OCI-LY7 (cell line): Measurements from ENCODE around the gene KIAA0232. TPM values are rescaled to one million over a fixed set of nuclear protein-coding genes. Genes with fewer than 3 reads are reported as not detected.

Experiments
- BruUV-seq: library from RNA; stranded (reverse); fragments of 400-500 nt; replicated peaks from 2 replicates; lab custom pipeline; 2021; lab: Mats Ljungman, UMichigan
- CTCF ChIA-PET: fragments of 300-600 bp; sonication (Branson Sonifier 250); formaldehyde crosslinking; loops from one replicate; lab custom pipeline; 2022; ENCODE audit warnings: antibody characterized with exemption; ENCODE audit not compliant: unreplicated experiment; lab: Charles Lee
- POLR2A ChIA-PET: fragments of 300-600 bp; sonication (Branson Sonifier 250); formaldehyde crosslinking; loops from one replicate; lab custom pipeline; 2022; ENCODE audit warnings: antibody characterized with exemption; lab: Charles Lee
- DNase-seq: peaks from one replicate; pipeline ENCODE4 v3.0.0-alpha.2; 2015; ENCODE audit warnings: low spot score
- H2AFZ ChIP-seq: fragments of 200-600 bp; sonication (generic), shearing (Covaris generic); 2 replicates; pipeline ENCODE4 v1.6.1; 2014; ENCODE audit warnings: mild to moderate bottlenecking, antibody characterized with exemption, low read length, moderate library complexity
- H3K27ac ChIP-seq: fragments of 200-600 bp; sonication (generic); 2 replicates; pipeline ENCODE4 v1.5.1; 2014; ENCODE audit warnings: mixed run types, low read depth, mild to moderate bottlenecking, moderate library complexity, low read length, inconsistent platforms; ENCODE audit not compliant: poor library complexity, severe bottlenecking
- H3K36me3 ChIP-seq: fragments of 200-600 bp; sonication (generic); 2 replicates; pipeline ENCODE4 v1.6.1; 2014; ENCODE audit warnings: mild to moderate bottlenecking, antibody characterized with exemption, low read length, moderate library complexity, mixed read lengths; ENCODE audit not compliant: insufficient read depth
- H3K4me1 ChIP-seq: fragments of 200-600 bp; sonication (generic); 2 replicates; pipeline ENCODE4 v1.5.1; 2014; ENCODE audit warnings: mild to moderate bottlenecking, low read length; ENCODE audit not compliant: insufficient read depth, poor library complexity, severe bottlenecking
- H3K4me2 ChIP-seq: fragments of 200-600 bp; sonication (generic); 2 replicates; pipeline ENCODE4 v1.6.1; 2014; ENCODE audit warnings: mild to moderate bottlenecking, low read length
- H3K4me3 ChIP-seq: fragments of 200-600 bp; sonication (generic); 2 replicates; pipeline ENCODE4 v1.5.1; 2014; ENCODE audit warnings: mild to moderate bottlenecking, low read depth, low read length; ENCODE audit not compliant: poor library complexity, severe bottlenecking
- H3K79me2 ChIP-seq: fragments of 200-600 bp; sonication (generic); 2 replicates; pipeline ENCODE4 v1.6.1; 2016; ENCODE audit warnings: low read depth, mild to moderate bottlenecking, low read length, moderate library complexity, mixed read lengths; ENCODE audit not compliant: insufficient read depth
- H3K9me2 ChIP-seq: fragments of 200-600 bp; sonication (generic); 2 replicates; pipeline ENCODE4 v1.6.1; 2016; ENCODE audit warnings: mild to moderate bottlenecking, low read length, mixed read lengths; ENCODE audit not compliant: insufficient read depth
- H3K9me3 ChIP-seq: fragments of 200-600 bp; sonication (generic); 2 replicates; pipeline ENCODE4 v1.6.1; 2014; ENCODE audit warnings: mild to moderate bottlenecking, mixed run types, low read length, mixed read lengths
- H4K20me1 ChIP-seq: fragments of 200-600 bp; sonication (generic); 2 replicates; pipeline ENCODE4 v1.6.1; 2014; ENCODE audit warnings: mild to moderate bottlenecking, antibody characterized with exemption, low read length, moderate library complexity, mixed read lengths; ENCODE audit not compliant: insufficient read depth
- EZH2phosphoT487 ChIP-seq: fragments of 200-600 bp; sonication (generic); IDR thresholded peaks from 2 replicates; pipeline ENCODE4 v1.6.1; 2018; ENCODE audit warnings: low read depth, borderline replicate concordance, mild to moderate bottlenecking, mixed run types, antibody characterized with exemption, low read length, moderate library complexity, mixed read lengths
- intact Hi-C: fragments of 100-400 bp; cut with micrococcal nuclease; formaldehyde crosslinking; loops from one replicate; pipeline ENCODE4 v1.10.0; 2022; ENCODE audit not compliant: unreplicated experiment
- total RNA-seq, 2 experiments: library from RNA; depleted of rRNA in 1 of 2; stranded (reverse); fragments of >200 nt in 1 of 2; shearing (Covaris generic) in 1 of 2; gene quantifications; 2 replicates each; pipeline ENCODE4 v1.2.3, GENCODE V29; 2014 to 2022
- TF ChIP-seq, protein P1 (sequence below): fragments of 200-600 bp; sonication (generic); conservative IDR thresholded peaks from 2 replicates; pipeline ENCODE4 v1.5.1; 2014; ENCODE audit warnings: mild to moderate bottlenecking, antibody characterized with exemption, low read length, moderate library complexity, mixed read lengths

The KIAA0232 gene
- total RNA-seq, 2 experiments from 2014 or later: 7.5 to 13.5 TPM

DNA sequence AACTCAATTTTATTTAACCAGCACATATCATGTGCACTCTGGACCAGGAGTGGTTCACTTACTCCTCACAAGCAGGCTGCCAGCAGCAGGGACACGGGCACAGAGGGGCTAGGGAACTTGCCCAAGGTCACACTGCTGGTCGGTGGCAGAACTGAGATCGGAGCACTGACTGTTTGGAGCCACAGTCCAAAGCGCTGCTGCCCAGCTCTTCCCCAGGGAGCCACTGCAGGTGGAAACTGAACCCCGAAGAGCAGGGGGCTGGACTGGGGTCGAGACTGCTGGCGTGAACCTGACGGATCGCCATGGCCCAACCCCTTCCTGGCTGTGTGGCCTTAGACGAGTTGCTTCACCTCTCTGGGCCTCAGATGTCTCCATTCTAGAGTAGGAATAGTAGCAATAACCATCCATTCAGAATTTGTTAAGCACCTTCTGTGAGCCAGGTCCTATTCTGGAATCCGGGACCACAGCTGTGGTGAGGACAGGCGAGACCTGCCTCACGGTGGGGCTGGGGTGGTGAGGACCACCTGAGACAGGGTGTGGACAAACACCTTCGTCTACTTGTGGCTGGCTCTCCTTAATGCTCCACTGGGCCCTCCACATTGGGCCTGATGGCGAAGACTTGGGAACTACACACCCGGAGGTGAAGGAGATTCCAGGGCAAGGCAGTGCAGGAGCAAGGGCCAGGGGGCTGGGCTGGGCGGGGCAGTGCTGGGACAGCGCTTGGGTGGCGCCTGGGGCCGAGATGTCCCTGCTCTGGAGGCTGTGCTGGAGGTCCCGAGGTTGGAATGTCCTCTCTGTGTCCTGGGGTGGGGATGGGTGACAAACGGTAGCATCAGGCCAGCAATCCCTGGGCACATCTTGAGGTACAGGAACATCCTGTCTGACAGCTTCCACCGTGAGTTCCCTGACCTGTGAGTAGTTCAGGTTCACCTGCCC, 32.0 kb upstream of the KIAA0232 start:
- Histone ChIP-seq H3K4me1 (no peaks in the 10 kb centered on the region), H3K79me2 (no peaks in the 10 kb centered on the region), H3K9me2 (no peaks in the 10 kb centered on the region), H3K4me2 (no peak overlapping the region), H4K20me1 (no peaks in the 10 kb centered on the region), H3K4me3 (no peak overlapping the region), H3K27ac (no peak overlapping the region), H2AFZ (no peak overlapping the region), H3K36me3 (no peaks in the 10 kb centered on the region), H3K9me3 (no peaks in the 10 kb centered on the region)
- ChIA-PET CTCF (no interaction called here), POLR2A (no interaction called here)
- no peak for DNase-seq
- intact Hi-C loops: no loop called here
- no TSS peak for BruUV-seq
- TF ChIP-seq, protein P1, sequence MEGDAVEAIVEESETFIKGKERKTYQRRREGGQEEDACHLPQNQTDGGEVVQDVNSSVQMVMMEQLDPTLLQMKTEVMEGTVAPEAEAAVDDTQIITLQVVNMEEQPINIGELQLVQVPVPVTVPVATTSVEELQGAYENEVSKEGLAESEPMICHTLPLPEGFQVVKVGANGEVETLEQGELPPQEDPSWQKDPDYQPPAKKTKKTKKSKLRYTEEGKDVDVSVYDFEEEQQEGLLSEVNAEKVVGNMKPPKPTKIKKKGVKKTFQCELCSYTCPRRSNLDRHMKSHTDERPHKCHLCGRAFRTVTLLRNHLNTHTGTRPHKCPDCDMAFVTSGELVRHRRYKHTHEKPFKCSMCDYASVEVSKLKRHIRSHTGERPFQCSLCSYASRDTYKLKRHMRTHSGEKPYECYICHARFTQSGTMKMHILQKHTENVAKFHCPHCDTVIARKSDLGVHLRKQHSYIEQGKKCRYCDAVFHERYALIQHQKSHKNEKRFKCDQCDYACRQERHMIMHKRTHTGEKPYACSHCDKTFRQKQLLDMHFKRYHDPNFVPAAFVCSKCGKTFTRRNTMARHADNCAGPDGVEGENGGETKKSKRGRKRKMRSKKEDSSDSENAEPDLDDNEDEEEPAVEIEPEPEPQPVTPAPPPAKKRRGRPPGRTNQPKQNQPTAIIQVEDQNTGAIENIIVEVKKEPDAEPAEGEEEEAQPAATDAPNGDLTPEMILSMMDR: no peak
- no peak for TF ChIP-seq EZH2phosphoT487

DNA sequence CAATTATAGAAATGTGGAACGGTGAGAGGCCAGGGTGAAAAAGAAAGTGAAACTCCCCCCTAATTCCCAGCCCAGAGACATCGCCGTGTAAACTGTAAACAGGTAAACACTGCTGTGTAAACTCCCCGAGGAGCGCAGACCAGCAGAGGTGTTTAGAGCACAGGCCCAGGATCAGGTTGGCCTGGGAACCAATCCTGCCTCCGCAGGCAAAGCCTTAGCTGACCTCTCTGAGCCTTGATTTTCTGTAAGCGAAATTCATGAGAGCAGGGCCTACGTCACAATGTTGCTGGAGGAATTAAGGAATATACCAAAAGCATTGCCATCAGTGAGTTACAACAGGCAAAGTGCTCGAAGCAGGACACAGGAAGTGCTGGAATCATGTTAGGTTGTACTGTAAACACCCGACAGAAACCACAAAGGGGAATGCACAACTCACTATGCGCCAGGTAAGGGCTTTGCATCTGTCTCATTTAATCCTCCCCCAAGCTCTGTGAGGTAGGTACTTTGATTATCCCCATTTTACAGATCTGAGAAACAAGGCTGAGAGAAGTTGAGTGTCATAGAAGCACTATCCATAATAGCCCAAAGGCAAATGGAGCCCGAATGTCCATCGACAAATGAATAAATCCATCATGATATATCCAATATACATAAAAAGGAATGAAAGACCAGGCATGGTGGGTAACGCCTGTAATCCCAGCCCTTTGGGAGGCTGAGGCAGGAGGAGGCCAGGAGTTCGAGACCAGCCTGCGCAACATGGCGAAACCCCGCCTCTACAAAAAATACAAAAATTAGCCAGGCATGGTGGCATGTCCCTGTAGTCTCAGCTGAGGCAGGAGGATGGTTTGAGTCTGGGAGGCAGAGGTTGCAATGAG, 30.7 kb upstream of the KIAA0232 start:
- TF ChIP-seq, protein P1: no peak
- no peak for TF ChIP-seq EZH2phosphoT487
- H3K79me2 ChIP-seq: no peaks in the 10 kb centered on the region
- intact Hi-C loops: no loop called here
- H3K4me3 ChIP-seq: no peak overlapping the region
- H3K36me3 ChIP-seq: no peaks in the 10 kb centered on the region
- 0 out of 2 replicates have a peak overlapping the region, but pooled peaks have one; percentile 37 for H2AFZ ChIP-seq
- no peak overlapping the region for H3K27ac ChIP-seq
- H3K4me2 ChIP-seq: peak overlapping the region; percentile 31; the same call in 1 of the 2 replicates
- no peak for DNase-seq
- CTCF ChIA-PET: no interaction called here
- no peaks in the 10 kb centered on the region for H3K9me2 ChIP-seq
- no peaks in the 10 kb centered on the region for H3K9me3 ChIP-seq
- no peaks in the 10 kb centered on the region for H4K20me1 ChIP-seq
- POLR2A ChIA-PET: interaction anchor here (0.6 kb wide), 2 partner anchors 15 to 96 kb away, joined by 3 to 4 read pairs; no protein-coding TSS in a partner anchor
- H3K4me1 ChIP-seq: no peaks in the 10 kb centered on the region
- BruUV-seq: no TSS peak
